MM.1S (cell line): ENCODE measurements around the gene ABCA10.

Experiments used
- DNase-seq: peaks from one replicate; pipeline ENCODE4 v3.0.0-alpha.2; 2015
- H2AFZ ChIP-seq: fragments of 300-600 bp; sonication (generic); 2 replicates; pipeline ENCODE4 v1.6.0; 2016; ENCODE audit warnings: antibody characterized with exemption, low read length
- H3F3A ChIP-seq: fragments of 300-600 bp; sonication (generic); 2 replicates; pipeline ENCODE4 v1.6.1; 2016; ENCODE audit warnings: mild to moderate bottlenecking, antibody characterized with exemption, low read length, moderate library complexity, mixed read lengths; ENCODE audit not compliant: insufficient read depth
- H3K27ac ChIP-seq: fragments of 300-600 bp; sonication (generic); 2 replicates; pipeline ENCODE4 v1.5.1; 2016; ENCODE audit warnings: mild to moderate bottlenecking, low read length
- H3K27me3 ChIP-seq: fragments of 300-600 bp; sonication (generic); replicated peaks from 2 replicates; pipeline ENCODE4 v1.6.0; 2016; ENCODE audit warnings: low read length; ENCODE audit not compliant: insufficient read depth
- H3K36me3 ChIP-seq: fragments of 300-600 bp; sonication (generic); replicated peaks from 2 replicates; pipeline ENCODE4 v1.6.1; 2016; ENCODE audit warnings: mild to moderate bottlenecking, low read length, mixed read lengths; ENCODE audit not compliant: insufficient read depth
- H3K4me1 ChIP-seq: fragments of 300-600 bp; sonication (generic); 2 replicates; pipeline ENCODE4 v1.6.1; 2016; ENCODE audit warnings: low read length, mixed read lengths
- H3K4me2 ChIP-seq: fragments of 300-600 bp; sonication (generic); 2 replicates; pipeline ENCODE4 v1.6.0; 2016; ENCODE audit warnings: low read depth, low read length
- H3K4me3 ChIP-seq: fragments of 300-600 bp; sonication (generic); 2 replicates; pipeline ENCODE4 v1.5.1; 2016; ENCODE audit warnings: low read length, mixed read lengths
- H3K79me2 ChIP-seq: fragments of 300-600 bp; sonication (generic); 2 replicates; pipeline ENCODE4 v1.6.1; 2016; ENCODE audit warnings: mixed run types, low read length, mixed read lengths
- H3K9ac ChIP-seq: fragments of 300-600 bp; sonication (generic); 2 replicates; pipeline ENCODE4 v1.6.1; 2016; ENCODE audit warnings: low read length, mixed read lengths
- H3K9me2 ChIP-seq: fragments of 300-600 bp; sonication (generic); replicated peaks from 2 replicates; pipeline ENCODE4 v1.6.1; 2016; ENCODE audit warnings: mild to moderate bottlenecking, low read length, mixed read lengths; ENCODE audit not compliant: insufficient read depth
- H3K9me3 ChIP-seq: fragments of 300-600 bp; sonication (generic); replicated peaks from 2 replicates; pipeline ENCODE4 v1.6.1; 2016; ENCODE audit warnings: mild to moderate bottlenecking, low read length, mixed read lengths; ENCODE audit not compliant: insufficient read depth
- H4K20me1 ChIP-seq: fragments of 300-600 bp; sonication (generic); 2 replicates; pipeline ENCODE4 v1.6.1; 2016; ENCODE audit warnings: mild to moderate bottlenecking, low read length, moderate library complexity, mixed read lengths; ENCODE audit not compliant: insufficient read depth
- EZH2 ChIP-seq: fragments of 300-600 bp; sonication (generic); optimal IDR thresholded peaks from 2 replicates; pipeline ENCODE3; 2017; ENCODE audit warnings: low read depth, mild to moderate bottlenecking, antibody characterized with exemption, low read length, mixed read lengths
- EZH2phosphoT487 ChIP-seq: fragments of 300-600 bp; sonication (generic); IDR thresholded peaks from 2 replicates; pipeline ENCODE4 v1.6.1; 2018; ENCODE audit warnings: antibody characterized with exemption, low read length
- TF ChIP-seq, protein P1 (sequence below): fragments of 300-600 bp; sonication (generic); IDR thresholded peaks from 2 replicates; pipeline ENCODE4 v1.5.1; 2016; ENCODE audit warnings: antibody characterized with exemption, low read length, mixed read lengths

Gene ABCA10

GRCh38 chr17:69117855-69118784 is 110.5 kb downstream of the ABCA10 start:
- no peak overlapping the region for H3K27ac ChIP-seq
- no peaks in the 10 kb centered on the region for H3K27me3 ChIP-seq
- TF ChIP-seq, protein P1, sequence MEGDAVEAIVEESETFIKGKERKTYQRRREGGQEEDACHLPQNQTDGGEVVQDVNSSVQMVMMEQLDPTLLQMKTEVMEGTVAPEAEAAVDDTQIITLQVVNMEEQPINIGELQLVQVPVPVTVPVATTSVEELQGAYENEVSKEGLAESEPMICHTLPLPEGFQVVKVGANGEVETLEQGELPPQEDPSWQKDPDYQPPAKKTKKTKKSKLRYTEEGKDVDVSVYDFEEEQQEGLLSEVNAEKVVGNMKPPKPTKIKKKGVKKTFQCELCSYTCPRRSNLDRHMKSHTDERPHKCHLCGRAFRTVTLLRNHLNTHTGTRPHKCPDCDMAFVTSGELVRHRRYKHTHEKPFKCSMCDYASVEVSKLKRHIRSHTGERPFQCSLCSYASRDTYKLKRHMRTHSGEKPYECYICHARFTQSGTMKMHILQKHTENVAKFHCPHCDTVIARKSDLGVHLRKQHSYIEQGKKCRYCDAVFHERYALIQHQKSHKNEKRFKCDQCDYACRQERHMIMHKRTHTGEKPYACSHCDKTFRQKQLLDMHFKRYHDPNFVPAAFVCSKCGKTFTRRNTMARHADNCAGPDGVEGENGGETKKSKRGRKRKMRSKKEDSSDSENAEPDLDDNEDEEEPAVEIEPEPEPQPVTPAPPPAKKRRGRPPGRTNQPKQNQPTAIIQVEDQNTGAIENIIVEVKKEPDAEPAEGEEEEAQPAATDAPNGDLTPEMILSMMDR, result no peak
- TF ChIP-seq EZH2 (no peak), EZH2phosphoT487 (no peak)
- no peak overlapping the region for H3K4me2 ChIP-seq
- H3K36me3 ChIP-seq, result no peaks in the 10 kb centered on the region
- no peak overlapping the region for H3K4me3 ChIP-seq
- no peak overlapping the region for H3K9ac ChIP-seq
- 0 out of 2 replicates have a peak, but pooled peaks cover 10% of the 10 kb centered on the region for H3K4me1 ChIP-seq
- H2AFZ ChIP-seq, result no peak overlapping the region
- H3F3A ChIP-seq, result no peaks in the 10 kb centered on the region
- H3K9me3 ChIP-seq, result no peaks in the 10 kb centered on the region
- H3K79me2 ChIP-seq, result no peaks in the 10 kb centered on the region
- H3K9me2 ChIP-seq, result no peaks in the 10 kb centered on the region
- DNase-seq, result no peak
- H4K20me1 ChIP-seq, result no peaks in the 10 kb centered on the region

DNA sequence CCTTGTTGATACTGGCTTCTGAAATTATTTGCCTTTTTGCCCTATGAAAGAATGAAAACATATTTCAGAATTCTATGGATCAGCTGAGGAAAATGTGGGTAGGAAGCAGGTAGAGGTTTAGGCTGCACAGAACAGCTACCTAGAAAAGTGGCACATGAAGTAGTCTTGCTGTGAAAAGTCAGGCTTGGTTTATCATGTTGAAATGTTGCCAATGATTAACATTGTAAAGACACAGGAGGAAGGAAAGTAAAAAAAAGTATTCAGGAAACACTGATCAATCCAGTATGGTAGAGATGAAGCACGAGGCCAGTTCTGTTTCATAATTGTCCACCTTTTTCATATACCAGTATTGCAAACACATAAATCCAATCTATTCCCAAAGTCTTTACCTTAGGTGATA is 116.8 kb downstream of the ABCA10 start:
- Histone ChIP-seq H3F3A (no peaks in the 10 kb centered on the region), H2AFZ (no peak overlapping the region), H3K9me3 (no peaks in the 10 kb centered on the region), H3K27me3 (no peaks in the 10 kb centered on the region), H3K79me2 (no peaks in the 10 kb centered on the region), H4K20me1 (no peaks in the 10 kb centered on the region), H3K9ac (no peak overlapping the region), H3K4me2 (no peak overlapping the region), H3K4me1 (no peaks in the 10 kb centered on the region), H3K4me3 (no peak overlapping the region), H3K27ac (no peak overlapping the region), H3K9me2 (no peaks in the 10 kb centered on the region), H3K36me3 (no peaks in the 10 kb centered on the region)
- no peak for TF ChIP-seq EZH2phosphoT487
- TF ChIP-seq, protein P1, result no peak
- no peak for TF ChIP-seq EZH2
- no peak for DNase-seq

- Histone ChIP-seq H3K36me3 (no peaks in the 10 kb centered on the region), H2AFZ (no peak overlapping the region), H3K4me3 (no peak overlapping the region), H3K79me2 (no peaks in the 10 kb centered on the region), H3K4me1 (no peaks in the 10 kb centered on the region), H3K27ac (no peak overlapping the region), H3K9me2 (no peaks in the 10 kb centered on the region), H3K9ac (no peak overlapping the region), H3K9me3 (no peaks in the 10 kb centered on the region), H3K4me2 (no peak overlapping the region), H3F3A (no peaks in the 10 kb centered on the region), H4K20me1 (no peaks in the 10 kb centered on the region), H3K27me3 (no peaks in the 10 kb centered on the region)
- DNase-seq, result no peak
- TF ChIP-seq EZH2phosphoT487, result no peak
- TF ChIP-seq, protein P1, result no peak
- TF ChIP-seq EZH2, result no peak
Observed at GRCh38 chr17:69105907-69106730, 122.5 kb downstream of the ABCA10 start.
